GM11168 (cell line): ENCODE results near the gene UBR4.
"Not testable (repeated sequence)": the region's sequence is repeated elsewhere in the genome, so short reads cannot be mapped to it uniquely, and the experiment has no call there.

Experiments
- in situ Hi-C: fragments of 300-500 bp; cut with MboI; formaldehyde crosslinking; loops from one replicate; pipeline ENCODE4 v1.12.0; 2022; ENCODE audit warnings: low sequenced_read_pairs; ENCODE audit not compliant: unreplicated experiment

The UBR4 gene

GRCh38 chr1:19220991-19221390, 10.9 kb upstream of the UBR4 start:
- in situ Hi-C loops: no loop called here

- in situ Hi-C loops: no loop called here
Measured at GRCh38 chr1:19220080-19220846, 10.2 kb upstream of the UBR4 start.

GRCh38 chr1:19219451-19219850, 9.4 kb upstream of the UBR4 start:
- in situ Hi-C loops: no loop called here

GRCh38 chr1:19216585-19216984, 6.5 kb upstream of the UBR4 start:
- in situ Hi-C loops: not testable (repeated sequence)

- in situ Hi-C loops: no loop called here
Measured at GRCh38 chr1:19213580-19213979, 3.5 kb upstream of the UBR4 start.

- in situ Hi-C loops: no loop called here
Measured at GRCh38 chr1:19212167-19212566, 2.1 kb upstream of the UBR4 start.

GRCh38 chr1:19210772-19211549, 895 bp upstream of the UBR4 start:
- in situ Hi-C loops: no loop called here

GRCh38 chr1:19209439-19209989, 552 bp downstream of the UBR4 start:
- in situ Hi-C loops: no loop called here

GRCh38 chr1:19208710-19209438, 1.2 kb downstream of the UBR4 start:
- in situ Hi-C loops: no loop called here

- in situ Hi-C loops: no loop called here
Measured at GRCh38 chr1:19206947-19207346, 3.1 kb downstream of the UBR4 start.

GRCh38 chr1:19205845-19206244, 4.2 kb downstream of the UBR4 start:
- in situ Hi-C loops: no loop called here

GRCh38 chr1:19205403-19205802, 4.7 kb downstream of the UBR4 start:
- in situ Hi-C loops: no loop called here

- in situ Hi-C loops: no loop called here
Measured at GRCh38 chr1:19204446-19205266, 5.4 kb downstream of the UBR4 start.

- in situ Hi-C loops: no loop called here
Measured at GRCh38 chr1:19203440-19203839, 6.6 kb downstream of the UBR4 start.

- in situ Hi-C loops: no loop called here
Measured at GRCh38 chr1:19202396-19202795, 7.7 kb downstream of the UBR4 start.

GRCh38 chr1:19199969-19200604, 10.0 kb downstream of the UBR4 start:
- in situ Hi-C loops: no loop called here

GRCh38 chr1:19199329-19199968, 10.6 kb downstream of the UBR4 start:
- in situ Hi-C loops: no loop called here

GRCh38 chr1:19198820-19199219, 11.2 kb downstream of the UBR4 start:
- in situ Hi-C loops: no loop called here

- in situ Hi-C loops: no loop called here
Measured at GRCh38 chr1:19197845-19198244, 12.2 kb downstream of the UBR4 start.
